CD4-positive, alpha-beta T cell treated with Interleukin-21 for 1 hour (primary cell): ENCODE data around the gene PAH.

Experiments
- DNase-seq: peaks from one replicate; pipeline ENCODE4 v3.0.0-alpha.2; 2020

Gene PAH

GRCh38 chr12:102814691-102815367 lies 102.2 kb downstream of the PAH start:
- DNase-seq: no peak

- no peak for DNase-seq
These were observed 104.7 kb downstream of the PAH start for GRCh38 chr12:102812344-102812743.

- DNase-seq: no peak
These were observed 105.8 kb downstream of the PAH start for GRCh38 chr12:102811110-102811737.

GRCh38 chr12:102808412-102808811 lies 108.6 kb downstream of the PAH start:
- DNase-seq: no peak

- DNase-seq: no peak
These were observed 110.5 kb downstream of the PAH start for GRCh38 chr12:102806592-102806991.

GRCh38 chr12:102806110-102806509 lies 110.9 kb downstream of the PAH start:
- no peak for DNase-seq

GRCh38 chr12:102800565-102800964 lies 116.5 kb downstream of the PAH start:
- DNase-seq: no peak

- no peak for DNase-seq
These were observed 117.8 kb downstream of the PAH start for GRCh38 chr12:102799229-102799628.

- no peak for DNase-seq
These were observed 119.5 kb downstream of the PAH start for GRCh38 chr12:102797528-102797927.

- no peak for DNase-seq
These were observed 123.1 kb downstream of the PAH start for GRCh38 chr12:102793921-102794320.
